HG03095 (cell line): ENCODE results near the gene LIN37.
"Not testable (repeated sequence)": the region's sequence is repeated elsewhere in the genome, so short reads cannot be mapped to it uniquely, and the experiment has no call there.

Experiments used
- ATAC-seq: cut with Tn5 transposase; IDR thresholded peaks from one replicate; pipeline ENCODE4 v1.9.1; 2021; ENCODE audit warnings: moderate library complexity; ENCODE audit not compliant: unreplicated experiment

The LIN37 gene

DNA sequence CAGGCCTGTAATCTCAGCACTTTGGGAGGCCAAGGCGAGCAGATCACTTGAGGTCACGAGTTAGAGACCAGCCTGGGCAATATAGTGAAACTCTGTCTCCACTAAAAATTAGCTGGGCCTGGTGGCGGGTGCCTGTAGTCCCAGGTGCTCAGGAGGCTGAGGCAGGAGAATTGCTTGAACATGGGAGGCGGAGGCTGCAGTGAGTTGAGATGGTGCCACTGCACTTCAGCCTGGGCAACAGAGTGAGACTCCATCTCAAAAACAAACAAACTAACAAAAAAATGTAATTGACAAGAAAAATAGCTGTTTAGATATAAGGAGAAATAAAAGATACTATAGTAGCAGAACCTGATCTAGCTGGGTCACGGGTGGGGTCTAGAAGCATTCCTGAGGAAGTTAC, 24.0 kb downstream of the LIN37 start:
- not testable (repeated sequence) for ATAC-seq

DNA sequence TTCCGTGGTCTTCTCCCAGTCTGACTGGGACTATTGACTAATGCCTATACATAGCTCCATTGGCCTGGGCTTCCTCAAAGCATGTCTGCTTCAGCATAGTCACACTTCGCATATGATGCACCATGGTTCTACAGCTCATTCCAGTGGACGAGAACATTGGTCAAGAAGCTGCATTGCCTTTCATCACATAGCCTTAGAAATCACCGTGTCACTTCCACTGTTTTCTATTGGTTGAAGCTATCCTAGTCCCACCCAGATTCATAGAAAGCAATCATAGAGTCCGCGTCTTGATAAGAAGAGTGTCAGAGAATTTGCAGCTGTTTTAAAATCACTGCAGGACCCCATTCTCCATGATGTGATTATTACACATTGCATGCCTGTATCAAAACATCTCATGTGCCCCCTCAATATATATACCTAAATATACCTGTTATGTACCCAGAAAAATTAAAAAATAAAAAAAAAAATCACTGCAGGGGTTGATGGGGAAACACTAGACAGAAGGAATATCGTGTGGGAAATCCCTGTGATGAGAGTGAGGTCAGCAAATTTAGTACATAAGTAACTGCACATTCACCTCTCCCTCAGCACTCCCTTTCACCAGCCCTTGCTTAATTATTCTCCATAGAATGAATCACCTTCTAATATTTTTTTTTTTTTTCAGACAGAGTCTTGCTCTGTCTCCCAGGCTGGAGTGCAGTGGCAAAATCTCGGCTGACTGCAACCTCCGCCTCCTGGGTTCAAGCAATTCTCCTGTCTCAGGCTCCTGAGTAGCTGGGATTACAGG, 24.8 kb downstream of the LIN37 start:
- no peak for ATAC-seq

DNA sequence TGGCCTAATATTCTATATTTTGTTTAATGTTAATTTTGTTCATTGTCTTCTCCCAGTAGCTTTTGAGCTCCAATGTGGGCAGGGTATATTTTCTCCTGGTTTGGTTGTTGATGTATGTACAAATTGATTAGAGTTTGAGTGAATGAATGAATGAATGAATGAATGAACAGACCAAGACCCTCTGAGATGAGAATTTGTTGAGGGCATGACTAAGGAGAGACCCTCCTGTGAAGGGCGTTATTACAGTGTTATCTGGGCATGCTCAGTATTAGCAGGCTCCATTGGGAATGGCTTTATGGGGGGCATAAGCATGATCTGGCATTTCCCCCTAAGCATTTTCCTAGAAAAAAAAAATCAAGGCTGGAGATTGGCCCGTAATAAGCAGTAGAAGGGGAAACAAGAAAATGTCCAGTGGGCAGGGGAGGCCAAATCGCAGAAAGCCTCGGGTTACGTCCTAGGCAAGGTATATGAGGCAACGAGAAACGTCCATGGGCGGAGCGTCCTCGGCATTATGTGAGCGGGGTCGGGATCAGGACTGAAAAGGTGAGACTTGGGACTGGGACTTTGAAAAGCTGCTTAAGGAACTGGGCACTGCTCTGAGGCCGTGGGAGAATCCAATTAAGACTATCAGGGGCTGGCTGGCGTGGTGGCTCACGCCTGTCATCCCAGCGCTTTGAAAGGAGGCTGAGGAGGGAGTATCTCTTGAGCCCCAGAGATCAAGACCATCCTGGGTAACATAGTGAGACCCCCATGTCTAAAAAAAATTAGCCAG, 26.1 kb downstream of the LIN37 start:
- no peak for ATAC-seq

DNA sequence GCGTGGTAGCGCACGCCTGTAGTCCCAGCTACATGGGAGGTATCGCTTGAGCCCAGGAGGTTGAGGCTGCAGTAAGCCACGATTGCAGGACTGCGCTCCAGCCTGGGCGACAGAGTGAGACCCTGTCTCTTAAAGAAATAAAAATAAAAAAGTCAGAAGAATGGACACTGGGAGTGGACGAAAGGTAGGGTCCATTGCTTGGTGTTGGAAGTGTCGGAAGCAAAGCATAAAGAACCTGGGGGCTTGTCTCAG, 26.6 kb downstream of the LIN37 start:
- no peak for ATAC-seq

DNA sequence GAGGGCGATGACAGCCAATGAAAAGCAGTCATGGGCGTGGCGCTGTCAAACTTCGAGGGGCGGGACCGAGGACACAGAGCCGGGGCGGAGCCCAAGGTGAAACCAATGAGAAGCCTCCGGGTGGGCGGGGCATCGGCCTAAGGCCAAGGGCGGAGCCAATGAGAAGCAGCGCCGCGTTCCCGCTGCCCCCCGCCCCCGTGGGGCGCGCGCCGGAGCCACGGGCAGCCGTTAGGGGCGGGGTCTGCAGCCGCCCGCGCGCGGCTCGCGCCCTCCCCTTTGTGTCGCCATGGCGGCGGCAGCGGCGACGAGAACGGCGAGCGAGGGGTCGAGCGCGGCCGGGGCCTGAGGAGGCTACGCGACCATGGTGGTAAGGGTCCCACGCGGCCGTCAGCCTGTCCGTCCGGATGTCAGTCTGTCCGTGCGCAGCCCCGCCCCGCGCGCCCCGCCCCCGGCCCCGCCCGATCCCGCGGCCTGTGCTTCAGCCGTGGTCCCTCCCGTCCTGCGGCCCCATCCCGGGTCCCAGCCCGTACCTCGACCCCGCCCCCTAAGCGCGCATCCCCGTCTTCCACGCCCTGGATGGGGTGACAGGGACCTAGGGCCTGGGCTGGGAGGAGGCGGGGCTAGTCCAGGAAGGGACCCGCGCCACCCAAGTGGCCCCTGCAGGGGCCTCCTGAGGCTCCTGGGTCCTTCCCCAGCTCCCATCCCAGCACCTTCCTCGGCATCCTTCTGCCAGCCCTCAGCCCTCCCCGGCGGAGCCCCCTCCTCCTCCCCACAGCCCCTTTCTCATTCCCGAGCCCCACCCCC, 27.1 kb downstream of the LIN37 start, which contains the start of gene ARHGAP33:
ARHGAP33 (plus strand) TSS at position 267 of the 804 bp plus-strand sequence; CDS start at position 362, 95 bp downstream.
- peak; percentile 73 for ATAC-seq

DNA sequence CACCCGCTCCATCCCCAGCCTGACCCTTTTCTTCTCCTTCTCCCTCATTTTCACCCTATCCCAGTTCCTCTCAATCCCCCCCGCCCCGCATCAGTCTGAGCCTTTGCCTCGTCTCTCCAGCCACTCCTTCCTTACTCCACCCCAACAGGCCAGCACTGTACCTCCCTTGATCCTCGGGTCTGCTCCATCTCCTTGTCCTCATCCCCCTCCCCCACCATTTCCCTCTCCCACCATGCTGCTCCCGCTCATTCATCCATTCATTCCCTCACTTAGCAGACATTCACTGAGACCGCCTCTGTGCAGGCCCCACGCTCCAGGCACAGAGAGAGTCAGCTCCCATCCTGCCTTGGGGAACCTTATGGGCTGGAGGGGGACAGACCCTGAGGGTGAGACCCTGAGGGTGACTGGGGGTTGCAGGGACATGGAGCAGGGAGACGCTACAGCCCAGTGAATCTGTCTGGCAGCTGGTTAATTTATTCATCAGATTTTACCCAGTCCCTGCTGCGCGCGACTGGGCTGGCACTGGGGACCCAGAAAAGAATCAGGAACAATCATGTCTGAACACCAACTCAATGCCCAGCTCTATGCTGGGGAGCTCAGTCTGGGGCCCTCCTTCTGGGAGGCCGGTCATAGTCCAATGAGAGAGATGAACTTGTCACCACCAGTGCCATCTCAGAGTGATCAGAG, 27.9 kb downstream of the LIN37 start:
- no peak for ATAC-seq

DNA sequence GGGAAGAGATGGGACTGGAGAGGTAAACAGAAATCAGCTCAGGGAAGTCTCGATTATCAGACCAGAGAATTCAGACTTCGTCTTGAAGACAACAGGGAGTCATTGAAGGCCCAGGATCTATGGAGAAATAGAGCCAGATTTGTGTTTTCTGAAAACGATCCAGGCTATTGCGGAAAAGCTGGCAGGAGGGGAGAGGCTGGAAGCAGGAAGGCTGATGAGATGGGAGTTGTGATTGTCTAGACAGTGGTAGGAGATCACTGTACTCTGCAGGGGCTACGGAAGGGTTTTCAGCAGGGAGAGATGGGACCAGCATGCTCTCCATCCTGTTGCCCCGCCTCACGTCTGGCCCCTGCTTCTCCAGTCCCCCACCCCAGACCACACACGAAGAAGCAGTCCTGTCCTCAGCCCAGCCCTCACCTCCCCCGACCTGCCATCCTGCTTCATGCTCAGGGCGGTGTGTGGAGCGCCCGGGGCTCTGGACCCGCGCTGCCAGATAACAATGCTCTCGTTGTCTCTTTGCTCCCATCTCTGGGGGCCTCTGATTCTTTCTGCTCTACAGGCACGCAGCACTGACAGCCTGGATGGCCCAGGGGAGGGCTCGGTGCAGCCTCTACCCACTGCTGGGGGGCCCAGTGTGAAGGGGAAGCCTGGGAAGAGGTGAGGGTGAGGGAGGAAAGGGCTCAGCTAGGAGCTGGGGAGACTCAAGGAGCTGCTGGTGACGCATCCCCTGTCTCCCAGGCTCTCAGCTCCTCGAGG, 28.9 kb downstream of the LIN37 start:
- no peak for ATAC-seq

DNA sequence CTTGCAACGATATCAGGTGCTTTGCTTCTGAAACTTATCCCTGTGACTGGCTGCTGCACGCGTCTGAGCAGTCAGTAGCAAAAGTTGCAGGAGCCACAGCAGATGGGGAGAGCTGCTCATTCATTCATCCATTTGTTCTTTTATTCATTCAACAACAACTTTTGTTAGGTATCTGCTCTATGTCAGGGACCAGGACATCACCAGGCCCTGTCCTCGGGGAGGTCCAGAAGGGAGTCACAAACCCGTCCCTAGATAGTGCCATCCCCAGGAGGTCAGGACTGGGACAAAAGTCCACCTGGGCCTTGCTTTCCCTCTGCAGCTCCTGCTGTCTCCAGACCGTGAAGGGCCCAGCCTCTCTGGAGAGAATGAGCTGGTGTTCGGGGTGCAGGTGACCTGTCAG, 29.6 kb downstream of the LIN37 start:
- no peak for ATAC-seq

DNA sequence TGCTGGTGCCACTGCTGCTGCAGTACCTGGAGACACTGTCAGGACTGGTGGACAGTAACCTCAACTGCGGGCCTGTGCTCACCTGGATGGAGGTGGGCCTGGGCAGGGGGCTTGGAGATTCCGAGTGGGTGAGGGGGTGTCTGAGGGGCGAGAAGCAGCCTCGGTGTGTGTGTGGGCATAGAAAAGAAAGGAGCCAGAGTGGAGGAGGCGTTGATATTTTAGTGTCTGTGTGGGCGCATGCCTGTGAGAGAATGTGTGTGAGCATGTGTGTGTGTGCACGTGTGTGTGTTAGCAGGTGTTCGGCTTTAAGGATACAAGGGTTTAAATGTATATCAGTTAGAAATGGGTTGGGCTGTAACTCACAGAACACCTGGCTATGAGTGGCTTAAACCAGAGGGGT, 30.7 kb downstream of the LIN37 start:
- no peak for ATAC-seq

DNA sequence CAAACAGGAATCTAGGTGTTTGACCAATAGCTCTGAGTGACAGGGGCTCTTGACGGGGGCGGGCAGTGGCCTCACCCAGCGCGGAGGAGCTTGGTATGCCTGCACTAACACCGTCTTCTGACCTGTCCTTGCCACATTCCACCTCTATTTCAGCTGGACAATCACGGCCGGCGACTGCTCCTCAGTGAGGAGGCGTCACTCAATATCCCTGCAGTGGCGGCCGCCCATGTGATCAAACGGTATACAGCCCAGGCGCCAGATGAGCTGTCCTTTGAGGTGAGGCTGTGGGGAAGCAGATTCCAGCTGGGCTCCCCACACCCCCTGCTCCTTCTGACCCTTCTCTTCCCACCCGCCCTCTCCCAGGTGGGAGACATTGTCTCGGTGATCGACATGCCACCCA, 31.7 kb downstream of the LIN37 start:
- ATAC-seq, result no peak

DNA sequence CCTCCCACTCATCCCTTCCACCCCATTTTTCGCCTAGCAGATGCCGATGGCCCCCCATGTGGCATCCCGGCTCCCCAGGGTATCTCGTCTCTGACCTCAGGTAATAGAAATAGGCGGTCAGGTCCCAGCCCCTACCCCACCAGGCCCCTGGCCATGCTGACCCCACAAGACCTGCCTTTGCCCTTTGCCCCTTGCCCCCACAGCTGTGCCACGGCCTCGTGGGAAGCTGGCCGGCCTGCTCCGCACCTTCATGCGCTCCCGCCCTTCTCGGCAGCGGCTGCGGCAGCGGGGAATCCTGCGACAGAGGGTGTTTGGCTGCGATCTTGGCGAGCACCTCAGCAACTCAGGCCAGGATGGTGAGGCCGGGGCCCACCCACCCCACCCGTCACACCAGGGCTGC, 32.3 kb downstream of the LIN37 start:
- ATAC-seq, result no peak

DNA sequence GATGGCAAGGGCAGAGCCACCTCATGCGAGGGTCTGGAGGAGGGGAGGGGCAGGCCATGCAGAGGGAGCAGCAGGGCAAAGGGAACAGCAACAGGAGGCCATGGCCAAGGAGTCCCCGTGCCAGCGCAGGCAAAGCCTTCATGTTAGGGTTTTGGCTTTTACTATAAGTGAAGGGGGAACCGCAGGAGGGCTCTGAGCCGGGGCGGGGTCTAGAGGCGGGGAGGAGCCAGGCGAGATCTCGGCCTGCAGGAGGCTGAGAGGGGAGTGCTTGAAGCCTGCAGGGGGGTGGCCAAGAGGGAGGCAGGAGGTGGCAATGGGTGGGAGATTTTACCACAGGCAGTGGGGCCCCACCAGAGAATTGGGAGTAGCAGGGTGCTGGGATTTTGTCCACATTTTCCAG, 33.3 kb downstream of the LIN37 start:
- ATAC-seq, result no peak

DNA sequence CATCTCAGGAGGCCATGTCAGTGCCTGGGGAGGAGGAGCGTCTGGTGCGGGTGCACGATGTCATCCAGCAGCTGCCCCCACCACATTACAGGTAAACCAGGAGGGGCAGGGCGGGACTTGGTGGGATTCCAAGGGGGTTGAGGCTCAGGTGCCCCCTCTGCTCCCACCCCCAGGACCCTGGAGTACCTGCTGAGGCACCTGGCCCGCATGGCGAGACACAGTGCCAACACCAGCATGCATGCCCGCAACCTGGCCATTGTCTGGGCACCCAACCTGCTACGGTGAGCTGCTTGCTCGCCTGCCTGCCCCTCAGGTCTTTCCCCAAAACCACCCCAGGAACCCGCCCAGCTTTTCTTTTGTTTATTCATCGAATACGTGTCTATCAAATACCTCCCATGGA, 34.2 kb downstream of the LIN37 start:
- no peak for ATAC-seq

DNA sequence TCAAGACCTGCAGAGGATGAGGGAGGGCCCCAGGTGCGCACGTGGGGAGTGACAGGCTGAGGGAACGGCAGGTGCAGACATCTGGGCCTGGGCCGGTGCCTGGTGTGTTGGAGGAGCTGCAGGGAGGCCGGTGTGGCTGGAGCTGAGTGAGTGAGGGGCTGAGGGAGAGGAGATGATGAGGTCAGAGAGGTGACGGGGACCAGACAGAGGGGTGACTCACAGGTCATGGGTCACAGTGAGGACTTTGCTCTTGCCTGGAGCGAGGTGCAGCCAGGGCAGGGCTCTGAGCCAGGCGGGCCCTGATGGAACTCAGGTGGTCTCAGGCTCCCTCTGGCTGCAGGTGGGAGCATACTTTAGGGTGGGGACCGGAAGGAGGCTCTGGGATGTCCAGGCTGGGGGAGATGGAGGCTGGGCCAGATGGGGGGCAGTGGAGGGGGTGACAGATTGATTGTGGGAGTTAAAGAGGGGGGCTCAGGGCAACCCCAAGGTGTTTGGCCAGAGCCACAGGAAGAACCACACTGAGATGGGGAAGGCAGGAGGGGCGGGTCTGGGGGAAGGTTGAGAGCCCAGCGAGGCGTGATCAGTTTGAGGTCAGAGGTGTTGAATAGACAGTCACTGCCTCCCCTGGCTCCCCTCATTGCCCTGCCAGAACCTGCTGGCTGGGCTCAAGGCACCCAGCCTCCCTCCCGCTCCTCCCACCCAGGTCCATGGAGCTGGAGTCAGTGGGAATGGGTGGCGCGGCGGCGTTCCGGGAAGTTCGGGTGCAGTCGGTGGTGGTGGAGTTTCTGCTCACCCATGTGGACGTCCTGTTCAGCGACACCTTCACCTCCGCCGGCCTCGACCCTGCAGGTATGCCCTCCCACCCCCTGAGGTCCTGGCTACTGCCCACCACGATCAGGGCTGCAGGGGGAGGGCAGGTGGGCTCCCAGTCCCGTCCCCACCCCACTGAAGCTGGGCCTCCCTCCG, 35.4 kb downstream of the LIN37 start:
- ATAC-seq, result no peak

DNA sequence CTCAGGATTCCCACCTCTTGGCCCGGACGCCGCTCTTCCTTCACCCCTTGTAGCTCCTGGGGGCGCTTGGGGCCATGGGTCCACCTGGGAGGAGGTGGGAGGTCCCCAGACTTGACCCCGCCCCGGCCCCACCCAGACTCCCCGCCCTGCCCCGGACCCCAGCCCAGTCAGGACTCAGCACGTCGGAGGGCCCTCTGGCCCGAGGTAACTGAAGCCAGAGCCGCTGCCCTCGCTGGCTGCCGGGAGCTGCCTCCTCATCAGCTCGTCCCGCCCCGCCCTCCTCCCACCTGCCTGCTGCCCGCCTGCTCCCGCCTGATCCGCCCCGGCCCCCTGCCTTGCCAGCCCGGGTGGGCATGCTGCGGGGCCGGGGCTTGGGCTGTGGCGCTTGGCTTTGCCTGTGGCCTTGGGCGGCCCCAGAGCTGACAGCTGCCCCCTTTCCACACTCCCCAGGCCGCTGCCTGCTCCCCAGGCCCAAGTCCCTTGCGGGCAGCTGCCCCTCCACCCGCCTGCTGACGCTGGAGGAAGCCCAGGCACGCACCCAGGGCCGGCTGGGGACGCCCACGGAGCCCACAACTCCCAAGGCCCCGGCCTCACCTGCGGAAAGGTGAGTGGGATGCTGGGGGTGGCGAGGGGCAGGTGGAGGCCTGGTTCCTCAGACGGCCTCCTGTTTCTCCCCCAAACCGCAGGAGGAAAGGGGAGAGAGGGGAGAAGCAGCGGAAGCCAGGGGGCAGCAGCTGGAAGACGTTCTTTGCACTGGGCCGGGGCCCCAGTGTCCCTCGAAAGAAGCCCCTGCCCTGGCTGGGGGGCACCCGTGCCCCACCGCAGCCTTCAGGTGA, 36.3 kb downstream of the LIN37 start:
- ATAC-seq, result no peak

DNA sequence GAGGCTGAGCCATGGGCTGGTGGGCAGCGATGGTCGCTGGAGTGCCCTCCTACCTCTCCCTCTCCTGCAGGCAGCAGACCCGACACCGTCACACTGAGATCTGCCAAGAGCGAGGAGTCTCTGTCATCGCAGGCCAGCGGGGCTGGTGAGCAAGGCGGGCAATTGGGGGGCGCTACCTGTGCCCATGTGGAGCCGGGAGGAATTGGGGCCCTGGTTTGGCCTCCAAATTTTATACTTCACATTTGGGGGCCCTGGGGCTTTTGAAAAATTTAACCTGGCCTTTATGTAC, 36.9 kb downstream of the LIN37 start:
- no peak for ATAC-seq

DNA sequence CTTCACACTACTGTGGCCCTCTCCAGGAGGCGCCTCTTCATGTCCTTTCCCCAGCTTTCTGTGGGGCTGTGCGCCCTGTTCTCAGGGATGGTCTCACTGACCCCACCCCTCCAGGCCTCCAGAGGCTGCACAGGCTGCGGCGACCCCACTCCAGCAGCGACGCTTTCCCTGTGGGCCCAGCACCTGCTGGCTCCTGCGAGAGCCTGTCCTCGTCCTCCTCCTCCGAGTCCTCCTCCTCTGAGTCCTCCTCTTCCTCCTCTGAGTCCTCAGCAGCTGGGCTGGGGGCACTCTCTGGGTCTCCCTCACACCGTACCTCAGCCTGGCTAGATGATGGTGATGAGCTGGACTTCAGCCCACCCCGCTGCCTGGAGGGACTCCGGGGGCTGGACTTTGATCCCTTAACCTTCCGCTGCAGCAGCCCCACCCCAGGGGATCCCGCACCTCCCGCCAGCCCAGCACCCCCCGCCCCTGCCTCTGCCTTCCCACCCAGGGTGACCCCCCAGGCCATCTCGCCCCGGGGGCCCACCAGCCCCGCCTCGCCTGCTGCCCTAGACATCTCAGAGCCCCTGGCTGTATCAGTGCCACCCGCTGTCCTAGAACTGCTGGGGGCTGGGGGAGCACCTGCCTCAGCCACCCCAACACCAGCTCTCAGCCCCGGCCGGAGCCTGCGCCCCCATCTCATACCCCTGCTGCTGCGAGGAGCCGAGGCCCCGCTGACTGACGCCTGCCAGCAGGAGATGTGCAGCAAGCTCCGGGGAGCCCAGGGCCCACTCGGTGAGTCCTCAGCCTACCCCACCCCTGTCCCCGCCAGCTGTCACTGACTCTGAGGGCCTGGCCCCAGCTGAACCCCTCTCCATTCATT, 38.2 kb downstream of the LIN37 start:
- ATAC-seq, result no peak
